Vagina (tissue), 2 donors: Measurements from ENCODE around the gene LST1. TPM values are rescaled to one million over a fixed set of nuclear protein-coding genes. Genes with fewer than 3 reads are reported as not detected.

Source experiments
- DNase-seq, 2 donors: peaks; one replicate each; pipeline ENCODE4 v3.0.0-alpha.2; 2017; ENCODE audit errors: extremely low spot score in 2 of 2
- H3K27ac ChIP-seq: fragments of 200-600 bp; sonication (generic); one replicate; pipeline ENCODE4 v1.5.1; 2019
- H3K27me3 ChIP-seq: fragments of 200-600 bp; sonication (generic); one replicate; pipeline ENCODE4 v1.5.1; 2019
- H3K36me3 ChIP-seq, 2 donors: fragments of 200-600 bp; sonication (generic); one replicate each; pipeline ENCODE4 v1.5.1; 2017 to 2019
- H3K4me1 ChIP-seq: fragments of 200-600 bp; sonication (generic); one replicate; pipeline ENCODE4 v1.5.1; 2019
- H3K4me3 ChIP-seq, 2 donors: fragments of 200-600 bp; sonication (generic); 1 replicate in 1 of 2; 2 replicates in 1 of 2; pipeline ENCODE4 v1.5.1; 2016 to 2019
- H3K9me3 ChIP-seq: fragments of 200-600 bp; sonication (generic); one replicate; pipeline ENCODE4 v1.5.1; 2019
- CTCF ChIP-seq, 3 experiments: fragments of 450-650 bp in 2 of 3; fragments of 200-600 bp in 1 of 3; sonication (generic) in 1 of 3; IDR thresholded peaks; one replicate each; pipeline ENCODE4 v1.5.1; 2017 to 2019; ENCODE audit warnings: antibody characterized with exemption in 3 of 3, mild to moderate bottlenecking in 2 of 3, moderate library complexity in 2 of 3
- POLR2A ChIP-seq, 2 donors: fragments of 450-650 bp; IDR thresholded peaks; one replicate each; pipeline ENCODE4 v1.6.1; 2017; ENCODE audit warnings: antibody characterized with exemption in 2 of 2, mild to moderate bottlenecking in 2 of 2, moderate library complexity in 2 of 2
- POLR2AphosphoS5 ChIP-seq, 2 donors: sonication (generic); formaldehyde crosslinking; IDR thresholded peaks; one replicate each; pipeline ENCODE4 v1.9.0; 2017; ENCODE audit warnings: antibody characterized with exemption in 2 of 2, mild to moderate bottlenecking in 2 of 2, low read depth in 1 of 2; ENCODE audit not compliant: insufficient read depth in 1 of 2
- intact Hi-C: fragments of 100-400 bp; cut with DNase I; formaldehyde crosslinking; loops from one replicate; pipeline ENCODE4 v1.15.1; 2023
- total RNA-seq: library from RNA; depleted of rRNA; stranded (reverse); fragments of >200 nt; gene quantifications from one replicate; pipeline ENCODE4 v1.2.3, GENCODE V29; 2016

The LST1 gene
- total RNA-seq, 1 donor from 2014 or later = not detected

- no peak for TF ChIP-seq CTCF (IDR thresholded peaks at IDR 0.05)
- no peak for TF ChIP-seq POLR2A (IDR thresholded peaks at IDR 0.05)
- TF ChIP-seq POLR2AphosphoS5 (IDR thresholded peaks at IDR 0.05; ENCODE audit: insufficient read depth in 1 of 2, low read depth in 1 of 2) = no peak
- Histone ChIP-seq H3K4me3 (no peak overlapping the region), H3K36me3 (peaks cover 0 to 94% of the 10 kb centered on the region in 2 donors), H3K9me3 (no peaks in the 10 kb centered on the region), H3K4me1 (peaks cover 2% of the 10 kb centered on the region), H3K27me3 (no peaks in the 10 kb centered on the region), H3K27ac (no peak overlapping the region)
- intact Hi-C loops = no loop called here
- no peak for DNase-seq
These were observed 41.7 kb downstream of the LST1 start for GRCh38 chr6:31627690-31628287.

DNA sequence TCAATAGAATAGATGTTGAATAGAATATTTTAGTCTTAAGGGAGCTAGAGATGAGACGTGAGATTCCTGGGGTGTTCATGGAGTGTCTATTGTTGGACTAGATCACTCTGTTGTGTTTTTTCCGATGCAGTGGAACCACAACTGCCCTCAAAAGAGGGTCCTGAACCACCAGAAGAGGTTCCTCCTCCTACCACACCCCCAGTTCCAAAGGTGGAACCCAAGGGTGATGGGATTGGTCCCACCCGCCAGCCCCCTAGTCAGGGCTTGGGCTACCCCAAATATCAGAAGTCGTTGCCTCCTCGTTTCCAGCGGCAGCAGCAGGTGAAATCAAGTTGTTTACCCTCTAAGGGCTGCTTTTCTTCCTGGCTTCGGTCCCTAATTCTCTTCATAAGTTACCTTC, 42.9 kb downstream of the LST1 start:
- peaks cover 0 to 97% of the 10 kb centered on the region in 2 donors for H3K36me3 ChIP-seq
- no peak overlapping the region for H3K4me3 ChIP-seq
- no peak overlapping the region for H3K27ac ChIP-seq
- H3K9me3 ChIP-seq = no peaks in the 10 kb centered on the region
- intact Hi-C loops = no loop called here
- TF ChIP-seq POLR2A (IDR thresholded peaks at IDR 0.05) = no peak
- TF ChIP-seq CTCF (IDR thresholded peaks at IDR 0.05) = no peak
- TF ChIP-seq POLR2AphosphoS5 (IDR thresholded peaks at IDR 0.05; ENCODE audit: insufficient read depth in 1 of 2, low read depth in 1 of 2) = no peak
- no peaks in the 10 kb centered on the region for H3K4me1 ChIP-seq
- DNase-seq = no peak
- H3K27me3 ChIP-seq = no peaks in the 10 kb centered on the region

DNA sequence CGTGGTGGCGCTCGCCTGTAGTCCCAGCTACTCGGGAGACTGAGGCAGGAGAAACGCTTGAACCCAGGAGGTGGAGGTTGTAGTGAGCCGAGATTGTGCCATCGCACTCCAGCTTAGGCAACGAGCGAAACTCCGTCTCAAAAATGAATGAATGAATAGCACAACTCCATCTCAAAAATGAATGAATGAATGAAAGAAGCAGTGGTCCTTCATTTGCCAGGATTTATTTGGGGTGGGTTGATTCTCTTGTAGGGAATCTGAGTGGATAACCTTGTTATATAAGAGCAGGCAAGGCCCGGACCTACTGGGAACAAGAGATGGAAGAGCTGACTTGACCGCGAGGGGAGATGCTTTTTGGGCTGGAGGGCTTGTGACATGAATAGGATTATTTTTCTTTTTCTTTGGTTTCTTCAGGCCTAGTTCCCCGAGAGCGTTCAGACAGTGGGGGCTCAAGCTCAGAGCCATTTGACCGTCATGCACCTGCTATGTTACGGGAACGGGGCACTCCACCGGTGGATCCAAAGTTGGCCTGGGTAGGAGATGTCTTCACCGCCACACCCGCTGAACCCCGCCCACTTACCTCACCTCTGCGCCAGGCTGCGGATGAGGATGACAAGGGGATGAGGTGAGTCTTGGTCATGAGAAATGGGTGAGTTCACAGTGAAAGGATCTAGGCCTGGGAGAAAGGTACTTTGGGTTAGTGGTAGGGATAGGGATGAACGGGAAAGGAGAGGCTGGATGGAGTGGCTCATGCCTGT, 44.3 kb downstream of the LST1 start:
- Histone ChIP-seq H3K4me3 (no peak overlapping the region), H3K36me3 (peaks cover 0 to 97% of the 10 kb centered on the region in 2 donors), H3K4me1 (no peaks in the 10 kb centered on the region), H3K9me3 (no peaks in the 10 kb centered on the region), H3K27me3 (no peaks in the 10 kb centered on the region), H3K27ac (no peak overlapping the region)
- TF ChIP-seq POLR2A (IDR thresholded peaks at IDR 0.05) = no peak
- TF ChIP-seq POLR2AphosphoS5 (IDR thresholded peaks at IDR 0.05; ENCODE audit: insufficient read depth in 1 of 2, low read depth in 1 of 2) = no peak
- TF ChIP-seq CTCF (IDR thresholded peaks at IDR 0.05) = no peak
- no peak for DNase-seq
- intact Hi-C loops = no loop called here

DNA sequence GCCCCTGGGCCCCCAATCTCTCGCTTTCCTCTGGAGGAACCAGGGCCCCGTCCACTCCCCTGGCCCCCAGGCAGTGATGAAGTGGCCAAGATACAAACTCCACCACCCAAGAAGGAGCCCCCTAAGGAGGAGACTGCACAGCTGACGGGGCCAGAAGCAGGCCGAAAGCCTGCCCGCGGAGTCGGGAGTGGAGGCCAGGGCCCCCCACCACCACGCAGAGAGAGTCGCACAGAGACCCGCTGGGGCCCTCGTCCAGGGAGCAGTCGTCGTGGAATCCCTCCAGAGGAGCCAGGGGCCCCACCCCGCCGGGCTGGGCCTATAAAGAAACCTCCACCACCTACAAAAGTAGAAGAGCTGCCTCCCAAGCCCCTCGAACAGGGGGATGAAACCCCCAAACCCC, 45.1 kb downstream of the LST1 start:
- H3K27ac ChIP-seq = no peak overlapping the region
- H3K4me1 ChIP-seq = no peaks in the 10 kb centered on the region
- TF ChIP-seq POLR2AphosphoS5 (IDR thresholded peaks at IDR 0.05; ENCODE audit: insufficient read depth in 1 of 2, low read depth in 1 of 2) = no peak
- TF ChIP-seq POLR2A (IDR thresholded peaks at IDR 0.05) = no peak
- TF ChIP-seq CTCF (IDR thresholded peaks at IDR 0.05) = no peak
- no peak overlapping the region for H3K4me3 ChIP-seq
- intact Hi-C loops = no loop called here
- H3K9me3 ChIP-seq = no peaks in the 10 kb centered on the region
- no peaks in the 10 kb centered on the region for H3K27me3 ChIP-seq
- peaks cover 0 to 97% of the 10 kb centered on the region in 2 donors for H3K36me3 ChIP-seq
- DNase-seq = no peak
